Measurements from ENCODE around the gene E2F2. TPM values are rescaled to one million over a fixed set of nuclear protein-coding genes. Genes with fewer than 3 reads are reported as not detected.
A peak's percentile ranks its signal among the peaks of the same experiment; 100 is the strongest.

Gene E2F2
- polyA plus RNA-seq, 1 donor (not counting 4 experiments of a cell fraction or from before 2014, with no cell fraction given) = 0.05 TPM

- no peaks in the 10 kb centered on the region for H4K20me1 ChIP-seq (ENCODE audit: control insufficient read depth, extremely low read depth, insufficient read depth, low read length)
- H3K9ac ChIP-seq (ENCODE audit: control insufficient read depth, extremely low read depth, insufficient read depth, low read length) = no peak overlapping the region
- no peak overlapping the region for H2AFZ ChIP-seq (ENCODE audit: control insufficient read depth, low read length)
- no peaks in the 10 kb centered on the region for H3K36me3 ChIP-seq (ENCODE audit: control insufficient read depth in 2 of 2, extremely low read depth in 1 of 2, insufficient read depth in 2 of 2, low read length in 2 of 2)
- H3K9me1 ChIP-seq (ENCODE audit: control insufficient read depth, extremely low read depth, insufficient read depth, low read length) = peaks cover 2% of the 10 kb centered on the region
- no peaks in the 10 kb centered on the region for H3K27me3 ChIP-seq (ENCODE audit: control insufficient read depth, extremely low read depth, insufficient read depth, low read length)
- no peak overlapping the region for H3K4me3 ChIP-seq (ENCODE audit: control insufficient read depth in 2 of 3, extremely low read depth in 1 of 3, insufficient read depth in 2 of 3, low read depth in 1 of 3, low read length in 3 of 3)
- no peak for FAIRE-seq
- DNase-seq (ENCODE audit: low read depth, low spot score) = no peak
- no peaks in the 10 kb centered on the region for H3K9me3 ChIP-seq (ENCODE audit: control insufficient read depth, low read depth, low read length)
- TF ChIP-seq EZH2 (IDR thresholded peaks at IDR 0.05; ENCODE audit: low read length) (no peak), CTCF (optimal IDR thresholded peaks at IDR 0.05 in 1 of 3, IDR thresholded peaks at IDR 0.05 in 1 of 3, conservative IDR thresholded peaks at IDR 0.05 in 1 of 3; ENCODE audit: extremely low read depth in 1 of 3, insufficient read depth in 2 of 3, low read length in 3 of 3) (no peak)
- peaks cover 14% of the 10 kb centered on the region for H3K4me1 ChIP-seq (ENCODE audit: control insufficient read depth, extremely low read depth, insufficient read depth, low read length)
- H3K79me2 ChIP-seq (ENCODE audit: control insufficient read depth, insufficient read depth, low read length) = no peaks in the 10 kb centered on the region
- dilution Hi-C loops (cut with MboI; ENCODE audit: extremely low pct_ligation_motif_present, low sequenced_read_pairs) = no loop called here
- H3K27ac ChIP-seq (ENCODE audit: control insufficient read depth, insufficient read depth, low read length) = no peak overlapping the region
- H3K4me2 ChIP-seq (ENCODE audit: control insufficient read depth, extremely low read depth, insufficient read depth, low read depth, low read length) = peak overlapping the region; percentile 4
Observed at GRCh38 chr1:23576338-23577055, 45.5 kb upstream of the E2F2 start.

GRCh38 chr1:23575226-23575810 is 44.3 kb upstream of the E2F2 start:
- Histone ChIP-seq H3K27ac (ENCODE audit: control insufficient read depth, insufficient read depth, low read length) (no peak overlapping the region), H3K9ac (ENCODE audit: control insufficient read depth, extremely low read depth, insufficient read depth, low read length) (no peak overlapping the region), H3K4me1 (ENCODE audit: control insufficient read depth, extremely low read depth, insufficient read depth, low read length) (peaks cover 14% of the 10 kb centered on the region), H3K9me1 (ENCODE audit: control insufficient read depth, extremely low read depth, insufficient read depth, low read length) (peaks cover 2% of the 10 kb centered on the region), H4K20me1 (ENCODE audit: control insufficient read depth, extremely low read depth, insufficient read depth, low read length) (no peaks in the 10 kb centered on the region), H3K4me2 (ENCODE audit: control insufficient read depth, extremely low read depth, insufficient read depth, low read depth, low read length) (no peak overlapping the region), H3K9me3 (ENCODE audit: control insufficient read depth, low read depth, low read length) (no peaks in the 10 kb centered on the region), H3K4me3 (ENCODE audit: control insufficient read depth in 2 of 3, extremely low read depth in 1 of 3, insufficient read depth in 2 of 3, low read depth in 1 of 3, low read length in 3 of 3) (no peak overlapping the region), H2AFZ (ENCODE audit: control insufficient read depth, low read length) (no peak overlapping the region), H3K36me3 (ENCODE audit: control insufficient read depth in 2 of 2, extremely low read depth in 1 of 2, insufficient read depth in 2 of 2, low read length in 2 of 2) (no peaks in the 10 kb centered on the region), H3K27me3 (ENCODE audit: control insufficient read depth, extremely low read depth, insufficient read depth, low read length) (no peaks in the 10 kb centered on the region), H3K79me2 (ENCODE audit: control insufficient read depth, insufficient read depth, low read length) (no peaks in the 10 kb centered on the region)
- DNase-seq (ENCODE audit: low read depth, low spot score) (no peak), FAIRE-seq (no peak)
- dilution Hi-C loops (cut with MboI; ENCODE audit: extremely low pct_ligation_motif_present, low sequenced_read_pairs) = no loop called here
- no peak for TF ChIP-seq CTCF (optimal IDR thresholded peaks at IDR 0.05 in 1 of 3, IDR thresholded peaks at IDR 0.05 in 1 of 3, conservative IDR thresholded peaks at IDR 0.05 in 1 of 3; ENCODE audit: extremely low read depth in 1 of 3, insufficient read depth in 2 of 3, low read length in 3 of 3)
- TF ChIP-seq EZH2 (IDR thresholded peaks at IDR 0.05; ENCODE audit: low read length) = no peak

Data from keratinocyte (primary cell).